Stomach (tissue), 4 donors: Measurements from ENCODE around the gene B3GAT1.

Source experiments
- POLR2A ChIP-seq, 4 donors: fragments of 450-650 bp; IDR thresholded peaks; one replicate each; pipeline ENCODE4 v1.6.1; 2016; ENCODE audit warnings: antibody characterized with exemption in 4 of 4, control low read depth in 2 of 4, mild to moderate bottlenecking in 1 of 4, moderate library complexity in 1 of 4
- TF ChIP-seq, protein P1 (sequence below), 7 experiments: fragments of 450-650 bp in 4 of 7; fragments of 200-600 bp in 3 of 7; sonication (generic) in 3 of 7; IDR thresholded peaks; one replicate each; pipeline ENCODE4 v1.5.1; 2016 to 2019; ENCODE audit warnings: antibody characterized with exemption in 7 of 7, control low read depth in 2 of 7, mild to moderate bottlenecking in 1 of 7

DNA sequence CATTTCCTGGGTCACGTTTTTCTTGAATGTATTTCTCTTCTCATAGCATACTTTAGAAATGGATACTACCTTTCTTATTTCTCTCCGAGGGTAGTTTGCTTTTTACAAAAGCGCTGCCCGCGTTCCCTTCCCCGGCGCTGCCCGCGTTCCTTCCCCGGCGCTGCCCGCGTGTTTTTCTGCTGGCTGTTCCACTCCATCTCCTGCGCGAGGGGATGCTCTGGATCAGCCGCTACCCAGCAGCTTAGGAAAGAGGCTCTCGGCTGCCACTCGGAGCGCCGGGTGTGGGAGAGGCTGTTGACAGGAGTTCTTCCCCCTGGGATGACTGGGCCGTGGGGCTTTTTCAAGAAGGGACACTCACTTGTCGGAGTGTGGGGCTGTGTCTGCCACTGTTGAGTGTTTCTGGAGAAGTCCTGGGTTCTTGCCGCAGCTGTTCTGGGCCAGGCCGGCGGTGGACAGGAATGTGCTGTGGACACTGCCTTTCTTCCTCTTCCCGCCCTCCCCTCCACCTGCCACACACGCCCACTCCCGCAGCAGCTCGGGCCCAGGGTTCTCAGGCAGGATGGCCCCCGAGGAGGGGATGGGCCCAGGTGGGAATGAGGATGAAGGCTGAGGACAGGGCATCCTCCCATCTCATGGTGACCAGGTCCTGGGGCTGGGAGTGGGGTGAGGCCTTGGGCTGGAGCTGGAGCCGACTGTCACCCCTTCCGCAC, 49.7 kb downstream of the B3GAT1 start:
- no peak for TF ChIP-seq POLR2A (IDR thresholded peaks at IDR 0.05)
- TF ChIP-seq, protein P1, sequence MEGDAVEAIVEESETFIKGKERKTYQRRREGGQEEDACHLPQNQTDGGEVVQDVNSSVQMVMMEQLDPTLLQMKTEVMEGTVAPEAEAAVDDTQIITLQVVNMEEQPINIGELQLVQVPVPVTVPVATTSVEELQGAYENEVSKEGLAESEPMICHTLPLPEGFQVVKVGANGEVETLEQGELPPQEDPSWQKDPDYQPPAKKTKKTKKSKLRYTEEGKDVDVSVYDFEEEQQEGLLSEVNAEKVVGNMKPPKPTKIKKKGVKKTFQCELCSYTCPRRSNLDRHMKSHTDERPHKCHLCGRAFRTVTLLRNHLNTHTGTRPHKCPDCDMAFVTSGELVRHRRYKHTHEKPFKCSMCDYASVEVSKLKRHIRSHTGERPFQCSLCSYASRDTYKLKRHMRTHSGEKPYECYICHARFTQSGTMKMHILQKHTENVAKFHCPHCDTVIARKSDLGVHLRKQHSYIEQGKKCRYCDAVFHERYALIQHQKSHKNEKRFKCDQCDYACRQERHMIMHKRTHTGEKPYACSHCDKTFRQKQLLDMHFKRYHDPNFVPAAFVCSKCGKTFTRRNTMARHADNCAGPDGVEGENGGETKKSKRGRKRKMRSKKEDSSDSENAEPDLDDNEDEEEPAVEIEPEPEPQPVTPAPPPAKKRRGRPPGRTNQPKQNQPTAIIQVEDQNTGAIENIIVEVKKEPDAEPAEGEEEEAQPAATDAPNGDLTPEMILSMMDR (IDR thresholded peaks at IDR 0.05), result no peak
